ENCODE data around the gene EML1. TPM values are rescaled to one million over a fixed set of nuclear protein-coding genes. Genes with fewer than 3 reads are reported as not detected.

The EML1 gene
- polyA plus RNA-seq, 2 donors: 3.1 to 4.4 TPM

DNA sequence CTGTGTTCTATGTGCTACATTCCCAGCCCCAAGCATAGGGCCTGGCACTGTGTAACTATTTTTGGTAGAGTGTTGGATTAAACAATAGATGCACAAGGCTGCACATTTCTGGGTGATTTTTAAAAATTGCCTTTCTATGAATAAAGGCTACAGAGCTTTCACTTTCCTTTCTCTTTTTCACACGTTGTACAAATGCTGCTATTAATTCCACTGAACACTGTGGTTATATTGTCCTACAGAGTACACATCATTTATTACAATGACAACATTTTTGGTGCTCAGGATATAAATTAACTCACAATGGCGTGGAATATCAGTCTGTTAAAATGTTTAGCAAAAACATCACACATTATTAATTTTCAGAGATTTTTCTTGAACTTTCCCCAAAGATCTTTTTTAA, 3.6 kb upstream of the EML1 start:
- 29% methylated on average over 2 of the region's 2 CpGs for WGBS, 2 donors
- peaks cover 0 to 4% of the 10 kb centered on the region in 2 donors for H3K4me1 ChIP-seq (ENCODE audit: control insufficient read depth in 2 of 2, insufficient read depth in 2 of 2, low read length in 1 of 2)
- H3K4me3 ChIP-seq (ENCODE audit: low read depth in 1 of 2, low read length in 2 of 2): no peak overlapping the region
- no peaks in the 10 kb centered on the region for H3K27me3 ChIP-seq (ENCODE audit: control insufficient read depth in 1 of 2, insufficient read depth in 2 of 2, low read length in 2 of 2)
- no peaks in the 10 kb centered on the region for H3K36me3 ChIP-seq (ENCODE audit: control insufficient read depth in 2 of 2, insufficient read depth in 2 of 2, low read length in 1 of 2)
- peaks cover 0 to 2% of the 10 kb centered on the region in 2 donors for H3K9me3 ChIP-seq (ENCODE audit: control insufficient read depth in 2 of 2, insufficient read depth in 1 of 2, low read depth in 1 of 2, low read length in 1 of 2)
- H3K27ac ChIP-seq (ENCODE audit: low read depth in 2 of 2, low read length in 1 of 2): no peak overlapping the region

DNA sequence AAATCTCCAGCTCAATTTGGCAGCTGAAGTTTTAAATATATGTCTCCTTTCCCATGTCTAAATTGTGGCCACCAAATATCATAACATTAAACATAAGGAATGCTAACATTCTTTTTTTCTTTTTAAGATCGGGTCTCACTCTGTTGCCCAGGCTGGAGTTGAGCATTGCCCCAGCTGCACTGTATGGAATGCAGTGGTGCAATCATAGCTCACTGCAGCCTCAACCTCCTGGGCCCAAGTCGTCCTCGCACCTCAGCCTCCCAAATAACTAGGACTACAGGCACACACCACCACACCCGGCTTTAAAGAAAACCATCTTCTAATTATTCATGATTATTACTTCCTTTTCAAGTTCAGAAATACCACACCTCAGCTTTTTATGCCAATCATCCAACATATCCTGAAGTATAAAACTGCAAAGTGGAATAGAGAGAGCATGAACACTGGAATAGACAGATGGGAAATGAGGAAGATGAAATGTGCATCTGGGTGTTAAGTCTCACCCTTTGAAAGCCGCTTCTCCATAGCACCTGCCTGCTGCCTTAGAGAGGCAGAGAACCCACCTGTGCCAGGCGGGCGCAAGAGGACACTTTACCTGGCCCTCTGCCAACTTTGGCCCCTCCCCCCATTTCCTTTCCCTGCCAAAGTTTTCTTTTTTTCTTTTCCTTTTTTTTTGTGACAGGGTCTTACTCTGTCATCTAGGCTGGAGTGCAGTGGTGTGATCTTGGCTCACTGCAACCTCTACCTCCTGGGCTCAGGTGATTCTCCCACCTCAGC, 2.8 kb upstream of the EML1 start:
- peaks cover 0 to 4% of the 10 kb centered on the region in 2 donors for H3K4me1 ChIP-seq (ENCODE audit: control insufficient read depth in 2 of 2, insufficient read depth in 2 of 2, low read length in 1 of 2)
- H3K36me3 ChIP-seq (ENCODE audit: control insufficient read depth in 2 of 2, insufficient read depth in 2 of 2, low read length in 1 of 2): no peaks in the 10 kb centered on the region
- H3K9me3 ChIP-seq (ENCODE audit: control insufficient read depth in 2 of 2, insufficient read depth in 1 of 2, low read depth in 1 of 2, low read length in 1 of 2): peaks cover 0 to 2% of the 10 kb centered on the region in 2 donors
- H3K27me3 ChIP-seq (ENCODE audit: control insufficient read depth in 1 of 2, insufficient read depth in 2 of 2, low read length in 2 of 2): no peaks in the 10 kb centered on the region
- no peak overlapping the region for H3K27ac ChIP-seq (ENCODE audit: low read depth in 2 of 2, low read length in 1 of 2)
- WGBS, 2 donors: 76 to 88% methylated on average over 7 of the region's 7 CpGs
- no peak overlapping the region for H3K4me3 ChIP-seq (ENCODE audit: low read depth in 1 of 2, low read length in 2 of 2)

GRCh38 chr14:99790978-99791376, 2.2 kb upstream of the EML1 start:
- WGBS, 2 donors: 59 to 73% methylated on average over 6 of the region's 6 CpGs
- Histone ChIP-seq H3K9me3 (ENCODE audit: control insufficient read depth in 2 of 2, insufficient read depth in 1 of 2, low read depth in 1 of 2, low read length in 1 of 2) (peaks cover 0 to 2% of the 10 kb centered on the region in 2 donors), H3K4me1 (ENCODE audit: control insufficient read depth in 2 of 2, insufficient read depth in 2 of 2, low read length in 1 of 2) (peaks cover 0 to 4% of the 10 kb centered on the region in 2 donors), H3K36me3 (ENCODE audit: control insufficient read depth in 2 of 2, insufficient read depth in 2 of 2, low read length in 1 of 2) (no peaks in the 10 kb centered on the region), H3K27me3 (ENCODE audit: control insufficient read depth in 1 of 2, insufficient read depth in 2 of 2, low read length in 2 of 2) (no peaks in the 10 kb centered on the region), H3K4me3 (ENCODE audit: low read depth in 1 of 2, low read length in 2 of 2) (no peak overlapping the region), H3K27ac (ENCODE audit: low read depth in 2 of 2, low read length in 1 of 2) (peak overlapping the region in 1 of 2 donors; percentile 6)

DNA sequence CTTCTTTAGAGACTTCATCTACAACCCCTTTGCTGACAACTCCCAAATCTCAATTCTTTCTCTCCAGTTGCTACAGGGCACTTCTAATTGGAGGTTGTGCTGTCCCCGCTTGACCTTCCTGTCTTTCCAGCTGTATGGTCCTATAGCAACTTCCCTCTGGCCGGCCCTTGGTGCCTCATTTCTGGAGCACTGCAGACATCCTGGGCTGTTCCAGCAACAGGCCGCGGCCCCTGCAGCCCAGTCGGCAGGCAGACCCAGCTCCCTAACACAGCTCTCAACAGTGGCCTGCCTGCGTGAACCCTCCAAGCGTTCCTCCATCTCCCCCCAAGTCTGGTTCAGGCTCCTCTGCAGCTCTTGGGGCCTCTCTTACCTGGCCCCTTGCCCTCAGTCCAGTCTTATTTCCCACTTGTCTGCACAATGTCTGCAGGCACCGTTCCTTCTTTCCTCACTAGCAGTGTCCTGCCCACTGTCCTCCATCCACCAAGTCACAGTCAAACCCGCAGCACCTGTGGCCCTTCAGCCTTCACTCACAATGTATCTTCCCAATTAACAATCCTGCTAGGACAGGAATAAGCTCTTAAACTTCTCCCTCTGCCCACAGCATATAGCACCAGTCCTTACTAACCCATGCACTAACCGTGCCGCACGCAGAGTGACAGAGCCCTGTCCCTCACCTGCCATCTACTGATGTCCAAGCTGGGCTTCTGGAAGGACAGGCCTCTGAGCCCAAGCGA, 1.6 kb upstream of the EML1 start:
- Histone ChIP-seq H3K27me3 (ENCODE audit: control insufficient read depth in 1 of 2, insufficient read depth in 2 of 2, low read length in 2 of 2) (no peaks in the 10 kb centered on the region), H3K9me3 (ENCODE audit: control insufficient read depth in 2 of 2, insufficient read depth in 1 of 2, low read depth in 1 of 2, low read length in 1 of 2) (no peaks in the 10 kb centered on the region), H3K27ac (ENCODE audit: low read depth in 2 of 2, low read length in 1 of 2) (peak overlapping the region; percentile 8 to 16), H3K4me3 (ENCODE audit: low read depth in 1 of 2, low read length in 2 of 2) (no peak overlapping the region), H3K4me1 (ENCODE audit: control insufficient read depth in 2 of 2, insufficient read depth in 2 of 2, low read length in 1 of 2) (peaks cover 0 to 4% of the 10 kb centered on the region in 2 donors), H3K36me3 (ENCODE audit: control insufficient read depth in 2 of 2, insufficient read depth in 2 of 2, low read length in 1 of 2) (no peaks in the 10 kb centered on the region)
- 81 to 86% methylated on average over 13 of the region's 13 CpGs for WGBS, 2 donors

DNA sequence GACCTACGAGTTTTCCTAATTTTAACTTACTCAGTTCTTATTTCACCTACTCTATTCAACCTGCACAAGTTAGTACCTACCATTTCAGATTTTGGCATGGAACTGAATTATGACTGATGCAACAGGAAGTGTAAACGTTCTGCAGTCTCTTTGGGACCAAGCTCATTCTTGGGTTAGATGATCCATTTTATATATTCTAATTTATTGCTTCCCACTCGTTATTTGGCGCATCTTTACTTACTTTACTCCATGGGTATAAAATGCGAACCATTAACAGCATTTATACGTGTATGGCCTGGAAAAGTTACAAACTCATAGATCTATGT, 1.0 kb upstream of the EML1 start:
- H3K27ac ChIP-seq (ENCODE audit: low read depth in 2 of 2, low read length in 1 of 2): peak overlapping the region; percentile 8 to 74
- H3K27me3 ChIP-seq (ENCODE audit: control insufficient read depth in 1 of 2, insufficient read depth in 2 of 2, low read length in 2 of 2): no peaks in the 10 kb centered on the region
- H3K36me3 ChIP-seq (ENCODE audit: control insufficient read depth in 2 of 2, insufficient read depth in 2 of 2, low read length in 1 of 2): no peaks in the 10 kb centered on the region
- no peaks in the 10 kb centered on the region for H3K9me3 ChIP-seq (ENCODE audit: control insufficient read depth in 2 of 2, insufficient read depth in 1 of 2, low read depth in 1 of 2, low read length in 1 of 2)
- H3K4me1 ChIP-seq (ENCODE audit: control insufficient read depth in 2 of 2, insufficient read depth in 2 of 2, low read length in 1 of 2): peaks cover 0 to 4% of the 10 kb centered on the region in 2 donors
- H3K4me3 ChIP-seq (ENCODE audit: low read depth in 1 of 2, low read length in 2 of 2): no peak overlapping the region
- 68 to 75% methylated on average over 6 of the region's 6 CpGs for WGBS, 2 donors

- no peaks in the 10 kb centered on the region for H3K36me3 ChIP-seq (ENCODE audit: control insufficient read depth in 2 of 2, insufficient read depth in 2 of 2, low read length in 1 of 2)
- H3K27ac ChIP-seq (ENCODE audit: low read depth in 2 of 2, low read length in 1 of 2): peak overlapping the region; percentile 74 to 82
- no peaks in the 10 kb centered on the region for H3K9me3 ChIP-seq (ENCODE audit: control insufficient read depth in 2 of 2, insufficient read depth in 1 of 2, low read depth in 1 of 2, low read length in 1 of 2)
- peaks cover 0 to 4% of the 10 kb centered on the region in 2 donors for H3K4me1 ChIP-seq (ENCODE audit: control insufficient read depth in 2 of 2, insufficient read depth in 2 of 2, low read length in 1 of 2)
- WGBS, 2 donors: 7 to 10% methylated on average over 52 to 65 of the region's 65 CpGs
- peak overlapping the region; percentile 38 to 82 for H3K4me3 ChIP-seq (ENCODE audit: low read depth in 1 of 2, low read length in 2 of 2)
- no peaks in the 10 kb centered on the region for H3K27me3 ChIP-seq (ENCODE audit: control insufficient read depth in 1 of 2, insufficient read depth in 2 of 2, low read length in 2 of 2)
Measured at GRCh38 chr14:99792551-99793212, 531 bp upstream of the EML1 start.

- H3K4me3 ChIP-seq (ENCODE audit: low read depth in 1 of 2, low read length in 2 of 2): peak overlapping the region in 1 of 2 donors; percentile 82
- 63 to 64% methylated on average over 4 of the region's 4 CpGs for WGBS, 2 donors
- H3K27me3 ChIP-seq (ENCODE audit: control insufficient read depth in 1 of 2, insufficient read depth in 2 of 2, low read length in 2 of 2): no peaks in the 10 kb centered on the region
- peaks cover 0 to 4% of the 10 kb centered on the region in 2 donors for H3K4me1 ChIP-seq (ENCODE audit: control insufficient read depth in 2 of 2, insufficient read depth in 2 of 2, low read length in 1 of 2)
- no peak overlapping the region for H3K27ac ChIP-seq (ENCODE audit: low read depth in 2 of 2, low read length in 1 of 2)
- H3K9me3 ChIP-seq (ENCODE audit: control insufficient read depth in 2 of 2, insufficient read depth in 1 of 2, low read depth in 1 of 2, low read length in 1 of 2): no peaks in the 10 kb centered on the region
- H3K36me3 ChIP-seq (ENCODE audit: control insufficient read depth in 2 of 2, insufficient read depth in 2 of 2, low read length in 1 of 2): no peaks in the 10 kb centered on the region
Measured at GRCh38 chr14:99794151-99794780, 1.1 kb downstream of the EML1 start.

- Histone ChIP-seq H3K27me3 (ENCODE audit: control insufficient read depth in 1 of 2, insufficient read depth in 2 of 2, low read length in 2 of 2) (no peaks in the 10 kb centered on the region), H3K4me1 (ENCODE audit: control insufficient read depth in 2 of 2, insufficient read depth in 2 of 2, low read length in 1 of 2) (peaks cover 0 to 4% of the 10 kb centered on the region in 2 donors), H3K4me3 (ENCODE audit: low read depth in 1 of 2, low read length in 2 of 2) (no peak overlapping the region), H3K27ac (ENCODE audit: low read depth in 2 of 2, low read length in 1 of 2) (no peak overlapping the region), H3K36me3 (ENCODE audit: control insufficient read depth in 2 of 2, insufficient read depth in 2 of 2, low read length in 1 of 2) (no peaks in the 10 kb centered on the region), H3K9me3 (ENCODE audit: control insufficient read depth in 2 of 2, insufficient read depth in 1 of 2, low read depth in 1 of 2, low read length in 1 of 2) (no peaks in the 10 kb centered on the region)
- WGBS, 2 donors: 79 to 83% methylated on average over 4 of the region's 4 CpGs
Measured at GRCh38 chr14:99795046-99795445, 1.8 kb downstream of the EML1 start.

- Histone ChIP-seq H3K27me3 (ENCODE audit: control insufficient read depth in 1 of 2, insufficient read depth in 2 of 2, low read length in 2 of 2) (no peaks in the 10 kb centered on the region), H3K4me3 (ENCODE audit: low read depth in 1 of 2, low read length in 2 of 2) (no peak overlapping the region), H3K27ac (ENCODE audit: low read depth in 2 of 2, low read length in 1 of 2) (no peak overlapping the region), H3K9me3 (ENCODE audit: control insufficient read depth in 2 of 2, insufficient read depth in 1 of 2, low read depth in 1 of 2, low read length in 1 of 2) (no peaks in the 10 kb centered on the region), H3K4me1 (ENCODE audit: control insufficient read depth in 2 of 2, insufficient read depth in 2 of 2, low read length in 1 of 2) (no peaks in the 10 kb centered on the region), H3K36me3 (ENCODE audit: control insufficient read depth in 2 of 2, insufficient read depth in 2 of 2, low read length in 1 of 2) (no peaks in the 10 kb centered on the region)
Measured at GRCh38 chr14:99797231-99797630, 4.0 kb downstream of the EML1 start.
